Fibroblast of skin of right biceps (primary cell): Measurements from ENCODE around the gene SACM1L.

Source experiments
- DNase-seq: peaks from one replicate; pipeline ENCODE4 v3.0.0-alpha.2; 2013

The SACM1L gene

DNA sequence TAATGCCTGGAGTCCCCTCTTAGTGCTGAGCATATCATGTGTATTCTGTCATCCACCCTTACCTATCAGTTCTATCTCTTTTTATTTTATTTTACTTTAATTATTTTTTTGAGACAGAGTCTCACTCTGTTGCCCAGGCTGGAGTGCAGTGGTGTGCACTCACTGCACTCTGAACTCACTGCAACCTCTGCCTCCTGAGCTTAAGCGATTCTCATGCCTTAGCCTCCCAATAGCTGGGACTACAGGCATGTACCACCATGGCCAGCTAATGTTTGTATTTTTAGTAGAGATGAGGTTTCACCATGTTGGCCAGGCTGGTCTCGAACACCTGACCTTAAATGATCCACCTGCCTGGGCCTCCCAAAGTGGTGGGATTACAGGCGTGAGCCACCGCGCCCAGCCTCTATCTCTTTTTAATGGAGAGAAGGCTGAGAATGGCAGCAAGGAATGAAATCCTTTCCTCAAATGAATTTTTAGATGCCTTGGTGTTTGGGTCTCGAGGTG, 11.4 kb downstream of the SACM1L start:
- no peak for DNase-seq

GRCh38 chr3:45701172-45701867, 12.1 kb downstream of the SACM1L start:
- DNase-seq, result no peak

DNA sequence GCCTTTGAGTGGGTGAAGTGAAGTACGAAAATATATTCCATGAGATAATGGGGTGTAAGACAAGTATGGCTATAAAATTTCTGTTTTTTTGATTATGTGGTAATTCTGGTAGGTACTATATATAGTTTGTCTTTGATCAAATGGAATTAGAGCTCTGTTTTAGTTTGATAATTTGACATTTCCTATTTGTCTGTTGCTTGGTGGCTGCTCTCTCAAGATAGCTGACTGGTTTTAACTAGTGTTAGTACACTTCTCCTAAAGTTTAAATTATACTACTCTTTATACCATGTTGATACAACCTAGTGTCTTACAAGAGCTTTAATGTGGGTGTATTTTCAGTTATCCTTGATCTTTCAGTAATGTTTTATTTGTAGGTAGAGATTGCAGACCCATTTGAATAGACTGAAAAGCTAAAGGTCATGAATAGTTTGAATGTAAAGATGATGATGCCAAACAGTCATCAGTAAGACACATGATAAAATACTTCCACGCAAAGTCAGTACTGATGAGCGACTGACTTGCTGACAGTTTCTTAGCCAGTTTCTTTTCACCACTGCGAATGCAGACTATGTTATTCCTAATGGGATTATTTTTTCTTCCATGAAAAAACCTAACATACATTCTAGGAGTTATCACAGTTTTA, 15.2 kb downstream of the SACM1L start:
- no peak for DNase-seq

GRCh38 chr3:45705839-45706808, 16.9 kb downstream of the SACM1L start:
- no peak for DNase-seq

GRCh38 chr3:45711931-45712330, 22.7 kb downstream of the SACM1L start:
- DNase-seq, result peak; percentile 65

DNA sequence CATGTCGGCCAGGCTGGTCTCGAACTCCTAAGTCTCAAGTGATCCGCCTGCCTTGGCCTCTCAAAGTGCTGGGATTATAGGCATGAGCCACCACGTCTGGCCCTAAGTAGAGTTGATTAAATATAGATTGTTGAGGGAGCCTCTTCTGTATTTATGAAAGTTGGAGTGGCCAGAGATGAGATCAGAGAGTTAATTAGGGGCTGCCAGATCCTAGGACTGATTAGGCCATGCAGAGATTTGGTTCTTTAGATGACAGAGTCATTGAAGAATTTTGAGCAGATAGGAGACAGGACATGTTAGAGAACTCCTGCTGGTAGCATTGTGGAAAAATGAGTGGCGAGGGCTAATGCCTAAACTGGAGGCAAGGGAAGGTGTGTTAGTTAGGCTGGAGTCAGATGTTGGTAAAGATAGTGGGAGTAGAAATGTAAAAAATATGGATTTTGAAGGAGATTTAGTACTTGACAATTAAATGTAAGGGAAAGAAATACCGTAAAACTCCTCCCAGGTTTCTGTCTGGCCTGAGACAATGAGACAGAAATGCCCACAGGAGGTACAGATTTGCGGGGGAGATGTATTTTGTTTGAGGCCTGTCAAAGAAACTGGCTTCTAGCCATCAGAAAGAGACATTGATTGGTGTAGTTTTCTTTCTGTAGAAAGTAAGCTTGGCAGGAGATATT, 23.4 kb downstream of the SACM1L start:
- DNase-seq, result peak; percentile 62

DNA sequence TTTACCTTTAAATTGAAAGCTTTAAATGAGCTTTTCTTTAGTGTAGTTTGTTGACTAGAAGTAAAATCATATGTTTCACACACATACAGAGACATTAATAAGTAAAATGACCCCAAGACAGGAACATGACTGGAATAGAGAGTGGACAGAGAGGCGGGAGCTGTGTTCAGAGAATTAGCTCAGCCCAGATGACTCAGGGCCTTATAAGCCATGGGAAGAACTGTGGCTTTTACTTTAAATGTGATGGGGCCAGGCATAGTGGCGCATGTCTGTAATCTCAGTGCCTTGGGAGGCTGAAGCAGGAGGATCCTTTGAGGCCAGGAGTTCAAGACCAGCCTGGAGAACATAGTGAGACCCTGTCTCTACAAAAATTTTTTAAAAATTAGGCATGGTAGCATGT, 26.7 kb downstream of the SACM1L start:
- no peak for DNase-seq

- no peak for DNase-seq
Measured at GRCh38 chr3:45716790-45717336, 27.7 kb downstream of the SACM1L start.

DNA sequence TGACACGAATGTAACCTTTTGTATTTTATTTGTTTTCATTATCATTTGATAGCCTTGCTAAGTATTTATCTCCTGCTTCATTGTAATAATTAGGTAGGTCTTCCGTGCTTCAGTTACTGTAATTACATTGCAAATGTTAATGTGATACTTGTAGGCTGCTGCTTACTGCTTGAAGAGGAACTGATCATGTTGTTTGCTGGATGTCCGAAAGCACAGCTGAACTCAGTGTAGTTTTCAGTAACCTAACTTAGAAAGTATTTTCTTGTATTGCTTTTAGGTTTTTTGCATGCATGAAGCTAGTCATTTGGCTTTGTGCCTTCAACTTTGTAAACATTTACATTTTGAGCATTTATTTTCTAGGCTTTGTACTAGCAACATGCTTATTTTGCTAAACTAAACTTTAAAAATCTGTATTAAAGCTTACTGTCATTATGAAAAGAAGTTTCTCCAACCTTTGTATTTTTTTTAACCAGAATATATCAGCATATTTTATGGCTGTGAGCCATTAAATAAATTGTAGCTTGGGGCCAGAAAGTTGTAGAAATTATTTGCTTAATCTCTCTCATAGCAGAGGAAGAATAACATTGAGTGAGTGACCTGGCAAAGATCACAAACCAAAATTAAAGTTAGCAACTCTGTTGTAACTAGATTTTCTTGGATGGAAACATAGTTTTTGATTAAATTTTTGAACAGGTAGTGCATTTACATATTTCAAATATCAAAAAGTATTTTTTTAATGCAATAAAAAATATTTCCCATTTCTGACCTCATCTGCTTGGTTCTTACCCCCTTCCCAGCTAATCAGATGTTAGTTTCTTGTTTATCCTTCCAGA, 30.7 kb downstream of the SACM1L start:
- DNase-seq, result no peak

DNA sequence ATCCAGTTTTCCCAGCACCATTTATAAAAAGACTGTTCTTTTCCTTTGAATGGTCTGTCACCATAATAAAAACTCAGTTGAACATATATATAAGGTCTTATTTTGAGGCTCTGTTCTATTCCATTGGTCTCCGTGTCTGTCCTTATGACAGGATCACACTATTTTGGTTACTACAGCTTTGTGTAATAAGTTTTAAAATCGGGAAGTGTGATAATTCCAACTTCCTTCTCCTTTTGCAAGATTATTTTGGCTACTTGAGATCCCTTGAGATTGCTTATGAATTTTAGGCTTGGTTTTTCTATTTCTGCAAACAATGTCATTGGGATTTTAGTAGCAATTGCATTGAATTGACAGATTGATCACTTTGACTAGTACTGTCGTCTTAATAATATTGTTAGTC, 35.7 kb downstream of the SACM1L start:
- DNase-seq, result no peak

- no peak for DNase-seq
Measured at GRCh38 chr3:45729614-45730013, 40.4 kb downstream of the SACM1L start.

DNA sequence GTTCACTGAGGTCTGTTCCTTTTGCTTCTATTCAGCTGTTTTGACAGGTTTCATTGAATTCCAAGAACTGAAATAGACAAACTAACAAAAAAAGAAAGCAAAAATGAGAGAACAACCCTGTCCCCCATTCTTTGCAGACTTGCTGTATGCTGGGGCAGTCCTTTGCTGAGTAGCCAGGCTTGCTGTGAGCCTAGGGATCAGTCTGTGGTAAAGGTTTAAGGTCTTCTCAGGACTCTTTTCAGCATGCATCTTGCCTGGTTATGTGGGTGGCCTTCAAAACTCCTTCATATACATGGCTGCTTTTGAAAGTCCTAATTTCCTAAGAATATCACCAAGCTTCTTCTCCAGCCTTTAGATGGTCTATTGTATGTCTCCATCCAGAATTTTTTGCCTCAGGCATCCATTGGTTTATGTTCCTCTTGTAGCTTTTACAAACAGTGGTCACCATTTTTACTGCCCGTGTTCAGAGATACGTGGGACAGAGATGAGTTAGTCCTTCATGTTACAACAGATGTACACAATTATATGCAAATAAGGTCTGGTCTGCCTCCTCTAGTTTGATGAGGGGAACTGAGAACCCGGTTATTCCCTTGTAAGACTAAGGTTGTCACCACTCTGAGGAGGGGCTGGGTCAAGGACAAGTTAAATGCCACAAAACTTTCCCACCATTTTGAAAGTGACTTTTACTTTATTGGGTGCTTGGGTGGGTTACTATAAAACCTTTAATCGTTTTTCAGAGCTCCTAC, 41.4 kb downstream of the SACM1L start:
- no peak for DNase-seq

- no peak for DNase-seq
Measured at GRCh38 chr3:45736707-45737106, 47.5 kb downstream of the SACM1L start.

GRCh38 chr3:45737234-45737633, 48.0 kb downstream of the SACM1L start:
- DNase-seq, result no peak

- DNase-seq, result no peak
Measured at GRCh38 chr3:45739991-45740390, 50.8 kb downstream of the SACM1L start.

- no peak for DNase-seq
Measured at GRCh38 chr3:45741247-45741646, 52.1 kb downstream of the SACM1L start.

GRCh38 chr3:45741742-45742460, 52.7 kb downstream of the SACM1L start:
- no peak for DNase-seq

DNA sequence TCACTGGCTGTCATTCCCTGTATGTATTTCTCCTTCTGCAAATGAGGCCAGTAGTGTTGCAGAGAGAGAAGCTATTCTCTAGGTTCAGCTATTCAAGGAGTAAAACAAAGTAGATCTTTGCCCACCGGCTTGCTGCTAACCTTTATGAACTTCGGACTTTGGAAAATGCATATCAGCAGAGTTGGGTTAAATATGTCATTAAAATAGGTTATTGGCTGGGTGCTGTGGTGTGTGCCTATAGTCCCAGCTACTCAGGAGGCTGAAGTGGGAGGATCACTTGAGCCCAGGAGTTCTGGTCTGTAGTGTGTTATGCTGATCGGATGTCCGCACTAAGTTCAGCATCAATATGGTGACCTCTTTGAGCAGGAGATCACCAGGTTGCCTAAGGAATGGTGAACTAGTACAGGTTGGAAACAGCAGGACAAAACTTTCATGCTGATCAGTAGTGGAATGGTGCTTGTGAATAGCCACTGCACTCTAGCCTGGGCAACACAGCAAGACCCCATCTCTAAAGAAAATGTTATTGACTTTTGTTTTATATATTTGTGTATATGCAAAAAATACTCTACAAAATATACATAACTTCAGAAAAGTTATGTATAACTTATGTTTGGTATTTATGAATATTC, 53.4 kb downstream of the SACM1L start:
- DNase-seq, result no peak

DNA sequence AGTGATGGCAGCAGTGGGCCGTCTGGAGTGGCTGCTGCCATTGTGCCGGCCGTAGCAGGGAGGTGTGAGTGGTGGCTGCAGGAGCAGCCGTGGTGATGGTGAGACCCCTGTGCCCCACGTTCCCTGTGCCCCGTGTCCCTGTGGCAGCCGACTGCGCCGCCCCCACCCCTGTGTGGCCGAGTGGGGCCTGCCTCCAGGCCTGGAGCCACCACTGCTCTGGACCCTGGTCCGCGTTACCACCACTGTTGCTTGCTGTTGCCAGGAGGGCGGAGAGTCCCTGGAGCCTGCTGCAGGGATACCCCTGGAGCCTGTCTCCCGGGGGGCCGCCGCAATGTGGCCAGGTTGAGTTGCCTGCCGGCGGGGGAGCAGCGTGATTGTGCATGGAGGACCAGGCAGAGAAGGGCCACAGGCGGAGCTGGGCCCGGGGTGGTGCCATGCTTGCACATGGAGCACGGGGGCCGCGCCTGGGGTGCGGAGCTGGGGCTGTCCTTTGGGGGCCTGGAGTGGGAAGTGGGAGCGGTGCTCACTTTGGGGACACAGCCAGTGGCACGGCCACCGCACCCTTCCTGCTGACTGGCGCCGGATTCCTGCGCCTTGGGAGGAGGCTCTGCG, 57.1 kb downstream of the SACM1L start:
- DNase-seq, result no peak
